B cell (primary cell): ENCODE measurements around the gene PIP5KL1.

Experiments used
- EZH2 ChIP-seq: IDR thresholded peaks from 2 replicates; pipeline ENCODE4 v1.6.1; 2012; ENCODE audit warnings: borderline replicate concordance, low read depth, mild to moderate bottlenecking, moderate library complexity, low read length; ENCODE audit not compliant: insufficient read depth, poor library complexity, severe bottlenecking
- TF ChIP-seq, protein P1 (sequence below): fragments of 200-600 bp; IDR thresholded peaks from one replicate; pipeline ENCODE4 v1.8.0; 2022; ENCODE audit warnings: antibody characterized with exemption, mild to moderate bottlenecking

- TF ChIP-seq, protein P1, sequence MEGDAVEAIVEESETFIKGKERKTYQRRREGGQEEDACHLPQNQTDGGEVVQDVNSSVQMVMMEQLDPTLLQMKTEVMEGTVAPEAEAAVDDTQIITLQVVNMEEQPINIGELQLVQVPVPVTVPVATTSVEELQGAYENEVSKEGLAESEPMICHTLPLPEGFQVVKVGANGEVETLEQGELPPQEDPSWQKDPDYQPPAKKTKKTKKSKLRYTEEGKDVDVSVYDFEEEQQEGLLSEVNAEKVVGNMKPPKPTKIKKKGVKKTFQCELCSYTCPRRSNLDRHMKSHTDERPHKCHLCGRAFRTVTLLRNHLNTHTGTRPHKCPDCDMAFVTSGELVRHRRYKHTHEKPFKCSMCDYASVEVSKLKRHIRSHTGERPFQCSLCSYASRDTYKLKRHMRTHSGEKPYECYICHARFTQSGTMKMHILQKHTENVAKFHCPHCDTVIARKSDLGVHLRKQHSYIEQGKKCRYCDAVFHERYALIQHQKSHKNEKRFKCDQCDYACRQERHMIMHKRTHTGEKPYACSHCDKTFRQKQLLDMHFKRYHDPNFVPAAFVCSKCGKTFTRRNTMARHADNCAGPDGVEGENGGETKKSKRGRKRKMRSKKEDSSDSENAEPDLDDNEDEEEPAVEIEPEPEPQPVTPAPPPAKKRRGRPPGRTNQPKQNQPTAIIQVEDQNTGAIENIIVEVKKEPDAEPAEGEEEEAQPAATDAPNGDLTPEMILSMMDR, result no peak
- TF ChIP-seq EZH2, result no peak
Measured at GRCh38 chr9:127874301-127875221, 56.0 kb downstream of the PIP5KL1 start.
